ENCODE results near the gene ZFP14.

- TF ChIP-seq CTCF (IDR thresholded peaks at IDR 0.05) (no peak), EZH2 (IDR thresholded peaks at IDR 0.05) (no peak)
These were observed 38.8 kb upstream of the ZFP14 start for GRCh38 chr19:36417752-36418286.

Measured in neural progenitor cell (in vitro differentiated cells).